GM20431 (cell line): ENCODE data around the gene GUCY1A2.

Experiments used
- in situ Hi-C: fragments of 300-500 bp; cut with MseI, MboI; formaldehyde crosslinking; loops from one replicate; pipeline ENCODE4 v1.15.0; 2020; ENCODE audit warnings: low sequenced_read_pairs; ENCODE audit not compliant: unreplicated experiment

The GUCY1A2 gene

DNA sequence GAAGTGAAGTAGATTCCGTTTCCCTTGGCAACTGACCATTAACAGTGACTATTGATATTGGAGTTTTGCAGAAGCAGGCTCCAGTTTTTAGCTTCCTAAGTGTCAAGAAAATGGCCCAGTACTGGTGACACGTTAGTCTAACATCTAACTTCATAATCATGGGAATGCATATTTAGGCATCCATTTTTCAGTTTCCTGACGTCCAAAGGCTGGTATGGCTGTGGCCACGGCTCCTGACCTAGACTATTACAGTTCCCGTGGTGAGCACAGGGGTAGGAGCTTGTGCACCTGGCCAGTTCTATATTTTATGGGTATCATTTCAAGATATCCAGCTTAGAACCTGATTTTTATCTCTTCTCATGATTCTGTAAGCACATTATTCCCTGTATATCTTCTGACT, 323.8 kb downstream of the GUCY1A2 start:
- in situ Hi-C loops, result no loop called here

DNA sequence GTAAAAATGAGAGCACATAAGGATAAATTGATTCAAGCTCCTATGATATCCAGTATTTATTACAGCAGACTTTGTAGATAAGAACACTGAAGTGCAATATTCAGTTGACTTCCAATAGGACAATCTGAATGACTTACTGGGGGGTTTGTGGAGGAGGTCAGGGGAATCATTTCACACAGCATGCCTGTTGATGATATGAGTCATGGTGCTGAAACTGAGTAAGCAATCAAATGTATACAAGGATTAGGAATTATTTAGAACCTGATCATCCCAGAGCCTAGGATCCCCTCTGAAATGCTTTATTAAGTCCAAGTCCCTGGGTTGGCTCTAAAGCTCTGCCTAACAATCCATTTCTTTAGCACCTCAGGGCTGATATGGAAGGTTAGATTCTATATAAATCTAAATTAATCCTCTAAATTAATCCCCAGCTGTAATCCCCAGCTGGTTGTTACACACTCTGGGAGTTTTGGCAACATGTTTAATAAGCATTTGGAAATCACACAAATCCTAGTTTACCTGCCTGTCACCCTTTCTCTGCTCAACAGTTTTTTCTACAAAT, 326.4 kb downstream of the GUCY1A2 start:
- in situ Hi-C loops, result no loop called here

DNA sequence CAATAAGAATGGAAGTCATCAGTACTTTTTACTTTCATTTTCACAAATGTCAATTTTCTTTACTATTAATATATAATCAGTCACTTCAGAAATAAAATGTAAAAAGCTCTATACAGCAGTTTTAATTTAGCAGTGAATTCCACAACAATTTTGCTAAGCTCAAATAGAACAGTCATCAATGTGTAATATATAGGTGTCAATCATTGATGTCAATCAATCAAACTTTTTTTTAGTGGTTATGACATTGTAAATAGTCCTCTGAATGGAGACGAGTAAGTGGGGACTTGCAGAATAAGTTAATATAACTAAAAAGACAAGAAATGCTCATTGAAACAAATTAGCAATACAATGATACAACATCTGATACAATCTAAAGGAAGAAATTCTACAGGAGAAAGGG, 327.4 kb downstream of the GUCY1A2 start:
- in situ Hi-C loops, result no loop called here

DNA sequence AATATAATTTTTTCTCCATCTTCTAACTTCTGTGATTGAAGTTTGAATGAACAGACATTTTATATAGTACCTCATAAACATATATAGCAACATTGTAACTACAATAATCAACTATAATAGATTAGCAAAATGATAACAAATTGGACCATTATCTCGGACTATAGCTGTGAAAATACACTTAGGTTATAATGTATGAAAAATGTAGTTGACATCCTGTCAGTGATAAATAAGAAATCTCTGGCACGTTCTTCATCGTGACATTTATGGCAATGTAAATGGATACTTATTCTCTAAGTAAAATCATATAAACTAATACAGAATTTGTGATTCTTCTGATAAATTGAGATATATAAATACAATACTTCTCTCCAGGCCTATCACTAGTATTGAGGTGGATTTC, 333.3 kb downstream of the GUCY1A2 start:
- in situ Hi-C loops, result no loop called here

DNA sequence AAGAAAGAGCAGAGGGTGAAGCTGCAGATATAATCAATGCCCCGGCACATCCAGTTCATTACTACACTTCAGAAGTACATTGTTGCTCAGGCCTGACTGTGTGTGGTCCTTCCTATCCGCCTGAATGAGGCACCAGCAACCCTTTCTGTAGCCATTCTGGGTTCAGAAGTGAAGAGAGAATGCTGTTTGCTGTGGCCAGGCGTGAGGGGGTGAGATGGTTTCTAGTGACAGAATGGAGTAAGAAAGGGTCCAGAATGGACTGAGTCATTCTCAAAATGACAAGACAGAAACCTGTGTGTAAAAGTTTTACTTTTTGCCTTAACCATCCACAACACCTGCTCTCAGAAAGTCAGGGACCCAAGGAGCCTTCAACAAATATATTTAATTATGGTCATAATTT, 334.8 kb downstream of the GUCY1A2 start:
- in situ Hi-C loops, result no loop called here

DNA sequence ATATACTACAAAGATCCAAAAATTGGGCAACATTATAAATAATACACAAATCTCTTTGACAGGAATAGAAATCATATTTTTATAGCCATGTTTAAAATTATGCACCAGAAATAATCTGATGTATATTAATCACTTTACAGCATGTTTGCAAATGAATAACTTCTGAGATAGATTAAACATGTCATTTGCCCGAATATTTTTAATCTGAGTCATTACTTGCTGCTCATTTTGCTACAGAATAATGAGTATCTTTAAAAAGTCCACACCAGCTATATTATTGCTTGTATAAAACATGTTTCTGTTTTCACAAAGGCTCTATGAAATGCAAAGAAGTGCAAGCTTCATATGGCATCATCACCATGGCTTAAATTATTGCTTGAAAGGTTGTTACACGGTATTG, 336.8 kb downstream of the GUCY1A2 start:
- in situ Hi-C loops, result no loop called here

DNA sequence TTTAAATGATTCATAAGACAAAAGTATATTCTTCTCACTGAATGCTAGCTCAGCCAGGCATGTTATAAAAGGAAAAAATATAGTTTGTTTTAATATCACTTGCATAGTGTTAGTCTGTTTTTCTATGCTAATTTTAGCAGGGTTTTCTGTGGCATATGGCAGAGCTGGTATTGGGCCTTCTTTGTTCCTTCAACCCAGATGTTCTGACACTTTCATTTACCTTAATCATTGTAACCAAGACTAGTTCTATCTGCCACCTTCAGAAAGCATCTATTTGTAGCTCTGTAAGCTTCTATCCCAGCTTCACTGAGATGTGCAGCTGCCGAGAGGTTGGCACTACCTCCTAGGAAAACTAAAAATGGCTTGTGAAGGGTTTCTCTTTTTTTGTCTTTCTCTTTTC, 338.7 kb downstream of the GUCY1A2 start:
- in situ Hi-C loops, result no loop called here

DNA sequence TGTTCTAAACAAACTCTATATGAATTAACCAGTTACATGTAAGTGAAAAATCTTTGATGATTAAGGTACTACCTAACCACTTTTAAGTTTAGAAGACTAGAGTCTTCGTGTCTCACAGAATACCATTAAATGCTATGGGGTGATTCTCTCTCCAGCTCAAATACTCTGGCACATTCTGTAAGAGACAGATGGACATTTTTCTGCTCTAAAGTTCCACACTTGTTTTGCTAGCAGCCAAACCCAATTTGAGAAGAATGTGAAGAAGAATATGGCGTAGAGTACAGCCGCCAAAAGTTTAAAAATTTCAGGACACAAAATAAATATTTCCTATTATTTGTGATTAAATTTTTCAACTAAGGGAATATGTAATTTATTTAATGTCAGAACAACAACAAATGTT, 339.1 kb downstream of the GUCY1A2 start:
- in situ Hi-C loops, result no loop called here

DNA sequence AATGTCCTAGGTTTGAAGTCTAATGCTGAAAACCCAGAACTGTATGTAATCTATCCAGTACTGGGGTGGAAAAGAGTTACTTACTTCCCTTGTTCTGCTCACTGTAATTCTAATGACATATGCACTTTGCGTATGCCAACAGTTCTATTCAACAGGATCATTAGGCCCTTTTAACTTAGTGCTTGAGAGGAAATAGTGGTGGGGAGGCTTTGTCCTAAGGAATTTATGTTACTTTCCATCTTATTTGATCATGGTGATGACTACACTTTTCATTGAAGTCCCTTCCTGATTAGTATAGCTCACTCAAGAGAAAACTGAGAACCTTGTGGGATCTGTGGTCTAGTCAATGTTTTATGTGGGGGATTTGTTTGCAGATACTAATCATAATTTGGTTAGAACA, 348.2 kb downstream of the GUCY1A2 start:
- in situ Hi-C loops, result no loop called here

DNA sequence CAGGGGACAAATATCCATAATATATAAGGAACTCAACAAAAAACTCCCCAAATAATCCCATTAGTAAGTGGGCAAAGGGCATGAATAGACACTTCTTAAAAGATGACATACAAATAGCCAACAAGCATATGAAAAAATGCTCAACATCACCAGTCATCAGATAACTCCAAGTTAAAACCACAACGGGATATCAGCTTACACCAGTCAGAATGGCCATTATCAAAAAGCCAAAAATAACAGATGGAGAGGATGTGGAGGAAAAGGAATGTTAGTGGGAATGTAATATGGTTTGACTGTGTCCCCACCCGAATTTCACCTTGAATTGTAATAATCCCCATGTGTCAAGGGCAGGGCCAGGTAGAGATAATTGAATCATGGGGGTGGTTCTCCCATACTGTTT, 350.1 kb downstream of the GUCY1A2 start:
- in situ Hi-C loops, result no loop called here

DNA sequence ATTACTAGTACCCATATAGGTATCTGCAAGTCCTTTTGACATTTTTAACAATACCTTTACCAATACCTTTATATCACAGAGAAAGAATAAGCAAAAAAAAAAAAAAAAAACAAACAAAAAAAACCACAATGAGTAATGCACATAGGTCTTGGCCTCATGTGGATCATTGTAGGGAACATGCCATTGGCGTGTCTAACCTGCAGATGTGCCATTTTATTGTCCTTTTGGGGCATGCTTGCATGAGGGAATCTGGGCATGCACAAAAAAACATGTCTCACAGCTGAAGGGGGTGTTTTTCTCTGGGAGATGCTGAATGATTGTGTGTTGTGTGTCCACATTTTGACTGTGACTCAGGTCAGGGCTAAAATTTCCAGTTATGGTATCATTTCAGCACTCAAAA, 361.6 kb downstream of the GUCY1A2 start:
- in situ Hi-C loops, result no loop called here

DNA sequence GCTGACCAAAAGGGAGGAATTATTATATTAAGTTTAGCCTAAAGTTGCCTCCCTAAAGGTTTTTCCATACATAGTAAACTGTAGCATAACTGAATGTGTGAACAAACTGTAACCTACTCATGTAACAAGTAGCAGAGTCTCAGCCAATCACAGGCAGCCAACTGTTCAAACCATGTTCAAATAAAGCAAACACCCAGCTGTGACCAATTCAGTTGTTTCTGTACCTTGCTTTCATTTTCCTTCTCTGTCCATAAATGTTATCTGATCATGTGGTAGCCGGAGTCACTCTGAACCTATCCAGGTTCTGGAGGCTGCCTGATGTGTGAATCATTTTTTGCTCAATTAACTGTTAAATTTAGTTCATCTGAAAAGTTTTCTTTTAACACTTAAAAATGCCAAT, 373.5 kb downstream of the GUCY1A2 start:
- in situ Hi-C loops, result no loop called here

DNA sequence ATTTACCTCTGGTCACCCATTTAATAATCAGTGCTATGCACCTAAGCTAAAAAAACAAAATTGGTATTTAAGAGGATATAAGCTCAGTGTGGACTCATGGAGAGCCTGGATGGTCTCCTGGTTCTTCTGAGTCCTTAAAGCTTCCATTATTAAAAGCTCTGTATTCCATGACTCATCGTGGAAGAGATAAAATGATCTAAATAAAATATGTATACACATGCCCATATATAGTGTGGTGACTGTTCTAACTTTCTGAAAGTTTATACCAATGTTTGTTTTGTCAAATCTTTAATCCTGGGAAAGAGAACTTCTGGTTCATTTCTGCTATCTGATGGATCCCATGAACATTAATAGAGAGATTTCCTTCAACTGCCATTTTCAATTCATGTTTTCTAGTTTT, 375.9 kb downstream of the GUCY1A2 start:
- in situ Hi-C loops, result no loop called here

DNA sequence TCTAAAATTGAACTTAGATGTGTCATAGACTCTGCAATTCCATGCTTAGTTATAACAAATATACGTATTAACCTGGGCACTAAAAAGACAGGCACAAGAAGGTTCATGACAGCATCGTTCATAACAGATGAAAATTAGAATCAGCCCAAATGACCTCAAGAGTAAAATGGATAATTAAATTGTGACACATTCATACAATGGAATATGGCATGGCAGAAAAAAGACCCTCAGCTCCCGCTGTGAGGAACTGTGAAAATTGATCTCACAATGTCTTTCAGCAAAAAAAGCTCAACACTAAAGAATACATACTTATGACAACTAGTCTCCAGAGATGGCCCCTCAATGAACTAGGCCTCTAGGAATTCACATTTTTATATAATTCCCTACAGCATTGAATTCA, 386.0 kb downstream of the GUCY1A2 start:
- in situ Hi-C loops, result no loop called here

DNA sequence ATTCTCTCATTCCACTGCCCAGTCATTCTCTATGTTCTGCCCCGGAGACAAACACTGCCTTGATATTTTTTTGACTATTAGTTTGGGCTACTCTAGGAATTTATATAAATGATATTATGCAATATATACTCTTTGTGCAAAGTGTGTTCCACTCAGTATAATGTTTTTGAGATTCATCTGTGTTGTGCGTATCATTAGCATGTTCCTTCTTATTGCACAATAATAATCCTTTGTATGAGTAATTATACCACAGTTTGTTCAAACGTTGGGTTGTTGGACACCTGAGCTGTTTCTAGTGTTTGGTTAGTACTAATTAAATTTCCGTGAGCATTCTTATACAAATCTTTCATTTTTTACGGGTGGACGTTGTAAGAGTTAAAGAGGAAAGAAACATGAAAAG, 390.6 kb downstream of the GUCY1A2 start:
- in situ Hi-C loops, result no loop called here

DNA sequence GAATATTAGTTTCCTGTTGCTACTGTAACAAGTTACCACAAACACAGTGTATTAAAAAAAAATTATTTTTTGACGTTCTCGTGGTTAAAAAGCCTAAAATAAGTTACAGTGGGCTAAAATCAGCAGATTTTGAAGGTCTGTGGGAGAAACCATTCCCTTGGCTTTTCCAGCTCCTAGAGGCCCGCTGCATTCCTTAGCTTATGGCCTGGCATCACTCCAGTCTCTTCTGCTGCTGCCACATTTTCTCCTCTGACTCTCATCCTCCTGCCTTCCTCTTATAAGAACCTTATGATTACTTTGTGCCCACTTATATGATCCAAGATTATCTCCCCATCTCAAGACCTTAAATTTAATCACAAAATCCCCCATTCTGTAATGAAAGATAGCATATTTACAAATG, 392.7 kb downstream of the GUCY1A2 start:
- in situ Hi-C loops, result no loop called here

DNA sequence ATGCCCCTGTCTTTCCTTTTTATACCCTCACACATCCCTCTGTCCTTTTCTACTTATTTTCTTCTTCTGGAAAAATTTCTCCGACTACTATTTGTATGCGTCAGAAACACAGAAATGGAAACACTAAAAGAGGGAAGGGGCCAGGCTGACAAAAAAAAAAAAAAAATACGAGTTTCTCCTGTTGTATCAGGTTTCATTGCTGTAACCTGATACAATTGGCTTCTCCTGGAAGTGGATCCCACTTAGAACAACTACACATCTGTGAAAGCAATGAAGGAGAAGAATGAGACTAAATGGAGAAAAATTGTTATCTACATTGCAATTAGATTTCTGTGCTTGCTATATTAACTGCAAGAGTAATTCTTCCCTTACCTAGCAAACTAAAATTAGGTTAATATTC, 393.9 kb downstream of the GUCY1A2 start:
- in situ Hi-C loops, result no loop called here
